ENCODE results near the gene CDK17. TPM values are rescaled to one million over a fixed set of nuclear protein-coding genes. Genes with fewer than 3 reads are reported as not detected.

Gene CDK17
- total RNA-seq, 4 donors from 2014 or later, result 32.4 to 64.7 (median 49.0) TPM

DNA sequence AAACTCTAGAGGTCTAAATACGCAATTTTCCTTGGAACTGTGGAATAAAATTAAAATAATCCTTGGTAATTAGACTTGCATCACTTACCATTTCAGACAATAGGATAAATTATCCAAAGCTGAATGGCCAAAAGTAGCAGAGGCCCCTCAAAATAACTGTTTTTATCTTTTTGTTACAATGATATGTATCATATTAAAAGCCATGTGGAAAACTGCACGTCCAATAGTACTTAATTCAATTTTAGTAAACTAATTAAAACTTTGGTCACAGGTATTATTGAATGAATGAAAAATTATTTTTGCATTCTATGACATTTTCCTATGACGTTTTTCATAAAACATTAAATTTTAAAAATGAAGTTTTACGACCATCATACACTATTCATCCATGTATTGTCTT, 98.5 kb downstream of the CDK17 start:
- intact Hi-C loops (cut with DNase I), result no loop called here
- H3K9me3 ChIP-seq, result no peaks in the 10 kb centered on the region
- H3K36me3 ChIP-seq, result peaks cover 0 to 3% of the 10 kb centered on the region in 2 donors
- WGBS, 2 donors, result 97% methylated on average over 4 of the region's 4 CpGs
- H3K4me3 ChIP-seq (replicated peaks in 1 of 3), result no peak overlapping the region
- DNase-seq, result no peak
- no peak for TF ChIP-seq POLR2A (IDR thresholded peaks at IDR 0.05)
- TF ChIP-seq, protein P1, sequence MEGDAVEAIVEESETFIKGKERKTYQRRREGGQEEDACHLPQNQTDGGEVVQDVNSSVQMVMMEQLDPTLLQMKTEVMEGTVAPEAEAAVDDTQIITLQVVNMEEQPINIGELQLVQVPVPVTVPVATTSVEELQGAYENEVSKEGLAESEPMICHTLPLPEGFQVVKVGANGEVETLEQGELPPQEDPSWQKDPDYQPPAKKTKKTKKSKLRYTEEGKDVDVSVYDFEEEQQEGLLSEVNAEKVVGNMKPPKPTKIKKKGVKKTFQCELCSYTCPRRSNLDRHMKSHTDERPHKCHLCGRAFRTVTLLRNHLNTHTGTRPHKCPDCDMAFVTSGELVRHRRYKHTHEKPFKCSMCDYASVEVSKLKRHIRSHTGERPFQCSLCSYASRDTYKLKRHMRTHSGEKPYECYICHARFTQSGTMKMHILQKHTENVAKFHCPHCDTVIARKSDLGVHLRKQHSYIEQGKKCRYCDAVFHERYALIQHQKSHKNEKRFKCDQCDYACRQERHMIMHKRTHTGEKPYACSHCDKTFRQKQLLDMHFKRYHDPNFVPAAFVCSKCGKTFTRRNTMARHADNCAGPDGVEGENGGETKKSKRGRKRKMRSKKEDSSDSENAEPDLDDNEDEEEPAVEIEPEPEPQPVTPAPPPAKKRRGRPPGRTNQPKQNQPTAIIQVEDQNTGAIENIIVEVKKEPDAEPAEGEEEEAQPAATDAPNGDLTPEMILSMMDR (IDR thresholded peaks at IDR 0.05), result no peak
- H3K27me3 ChIP-seq, result no peaks in the 10 kb centered on the region
- no peak overlapping the region for H3K27ac ChIP-seq
- H3K4me1 ChIP-seq, result no peaks in the 10 kb centered on the region

DNA sequence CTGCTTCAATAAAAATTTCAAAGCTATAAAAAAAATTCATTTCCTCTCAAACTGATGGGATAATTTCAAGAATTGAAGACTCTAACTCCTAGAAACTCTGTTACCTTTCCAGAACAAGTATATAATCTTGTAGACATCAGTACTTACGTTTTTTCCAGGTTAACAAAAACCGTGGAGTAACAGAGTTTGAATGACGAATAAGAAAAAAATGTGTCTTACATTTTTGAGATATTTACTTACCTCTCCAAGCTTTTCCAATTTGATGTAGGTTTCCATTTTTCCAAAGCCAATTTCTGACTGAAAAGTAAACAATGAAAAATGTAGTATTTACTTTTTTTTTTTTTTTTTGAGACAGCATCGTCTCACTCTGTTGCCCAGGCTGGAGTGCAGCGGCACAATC, 100.2 kb downstream of the CDK17 start:
- intact Hi-C loops (cut with DNase I), result no loop called here
- Histone ChIP-seq H3K4me3 (replicated peaks in 1 of 3) (no peak overlapping the region), H3K27ac (no peak overlapping the region), H3K4me1 (no peaks in the 10 kb centered on the region), H3K27me3 (no peaks in the 10 kb centered on the region), H3K9me3 (no peaks in the 10 kb centered on the region), H3K36me3 (peaks cover 0 to 3% of the 10 kb centered on the region in 2 donors)
- WGBS, 2 donors, result 92 to 98% methylated on average over 5 of the region's 5 CpGs
- DNase-seq, result no peak
- TF ChIP-seq, protein P1 (IDR thresholded peaks at IDR 0.05), result no peak
- no peak for TF ChIP-seq POLR2A (IDR thresholded peaks at IDR 0.05)

DNA sequence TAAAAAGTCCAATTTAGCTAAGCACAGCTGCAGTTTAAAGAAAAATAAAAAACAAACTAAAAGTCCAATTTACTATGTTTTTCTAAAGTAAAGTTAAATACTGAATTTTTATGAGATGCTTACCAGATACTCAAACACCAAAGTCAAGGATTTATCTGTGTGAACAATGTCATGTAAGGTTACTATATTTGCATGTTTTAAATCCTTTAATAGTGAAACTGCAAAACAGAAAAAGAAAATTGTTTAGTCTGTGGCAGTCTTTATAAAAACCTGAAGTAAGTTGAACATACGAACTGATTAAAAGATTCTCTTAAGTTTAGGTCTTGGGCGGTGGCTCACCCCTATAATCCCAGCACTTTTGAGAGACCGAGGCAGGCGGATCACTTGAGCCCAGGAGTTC, 102.7 kb downstream of the CDK17 start:
- H3K27ac ChIP-seq, result no peak overlapping the region
- intact Hi-C loops (cut with DNase I), result no loop called here
- TF ChIP-seq POLR2A (IDR thresholded peaks at IDR 0.05), result no peak
- TF ChIP-seq, protein P1 (IDR thresholded peaks at IDR 0.05), result no peak
- no peak for DNase-seq
- H3K9me3 ChIP-seq, result no peaks in the 10 kb centered on the region
- H3K4me1 ChIP-seq, result no peaks in the 10 kb centered on the region
- no peak overlapping the region for H3K4me3 ChIP-seq (replicated peaks in 1 of 3)
- H3K27me3 ChIP-seq, result no peaks in the 10 kb centered on the region
- WGBS, 2 donors, result 97 to 98% methylated on average over 4 of the region's 4 CpGs
- H3K36me3 ChIP-seq, result peaks cover 0 to 3% of the 10 kb centered on the region in 2 donors

DNA sequence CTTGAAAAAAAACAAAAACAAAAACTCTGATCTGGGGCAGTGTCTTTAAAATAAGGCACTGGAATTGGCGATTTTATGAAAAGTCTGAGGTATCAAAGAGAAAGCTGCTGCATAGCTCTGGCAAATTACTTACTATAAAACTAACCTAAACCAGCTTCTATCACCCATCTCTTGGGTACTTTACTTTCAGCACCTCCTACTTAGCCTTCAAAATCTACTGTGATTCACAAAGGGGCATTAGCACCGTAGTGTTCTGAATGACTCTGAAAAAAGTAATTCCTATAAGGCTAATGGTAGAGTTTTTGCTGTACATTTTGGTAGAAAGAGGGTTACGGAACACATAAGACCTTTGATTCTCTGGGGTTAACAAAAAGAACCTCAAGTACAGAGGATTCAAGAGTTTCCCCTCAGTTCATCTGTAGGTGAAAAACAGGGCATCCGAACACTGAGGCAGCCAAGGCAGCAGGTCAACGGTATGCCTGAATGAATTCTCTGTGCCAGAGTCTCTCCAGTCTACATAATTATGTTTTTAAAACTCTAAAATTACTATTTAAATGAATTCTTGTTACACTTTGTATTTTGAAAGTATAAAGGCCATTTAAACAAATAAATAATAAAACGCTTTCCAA, 104.6 kb downstream of the CDK17 start:
- no peak overlapping the region for H3K27ac ChIP-seq
- H3K4me1 ChIP-seq, result no peaks in the 10 kb centered on the region
- intact Hi-C loops (cut with DNase I), result no loop called here
- H3K9me3 ChIP-seq, result no peaks in the 10 kb centered on the region
- H3K27me3 ChIP-seq, result no peaks in the 10 kb centered on the region
- DNase-seq, result no peak
- H3K4me3 ChIP-seq (replicated peaks in 1 of 3), result no peak overlapping the region
- peaks cover 0 to 3% of the 10 kb centered on the region in 2 donors for H3K36me3 ChIP-seq
- 93 to 96% methylated on average over 6 of the region's 6 CpGs for WGBS, 2 donors
- no peak for TF ChIP-seq POLR2A (IDR thresholded peaks at IDR 0.05)
- TF ChIP-seq, protein P1 (IDR thresholded peaks at IDR 0.05), result no peak

DNA sequence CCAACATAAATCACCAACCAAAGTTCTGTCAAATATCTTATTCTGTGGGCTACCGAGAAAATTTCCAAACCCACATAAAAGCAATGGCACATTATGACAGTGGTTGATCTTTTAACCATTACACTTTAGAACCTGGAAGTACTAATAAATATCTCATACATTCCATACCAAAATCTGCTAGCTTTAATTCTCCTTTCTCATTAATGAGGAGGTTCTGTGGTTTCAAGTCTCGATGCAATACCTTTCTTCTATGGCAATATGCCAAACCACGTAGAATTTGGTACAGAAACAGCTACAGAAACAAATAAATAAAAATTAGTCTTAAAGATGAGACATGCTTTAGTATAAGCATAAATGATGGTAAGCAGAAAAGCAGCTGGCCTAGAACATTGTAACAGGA, 105.4 kb downstream of the CDK17 start:
- peaks cover 0 to 3% of the 10 kb centered on the region in 2 donors for H3K36me3 ChIP-seq
- DNase-seq, result no peak
- no peak overlapping the region for H3K27ac ChIP-seq
- intact Hi-C loops (cut with DNase I), result no loop called here
- no peaks in the 10 kb centered on the region for H3K9me3 ChIP-seq
- H3K4me1 ChIP-seq, result no peaks in the 10 kb centered on the region
- no peak for TF ChIP-seq POLR2A (IDR thresholded peaks at IDR 0.05)
- TF ChIP-seq, protein P1 (IDR thresholded peaks at IDR 0.05), result no peak
- H3K27me3 ChIP-seq, result no peaks in the 10 kb centered on the region
- H3K4me3 ChIP-seq (replicated peaks in 1 of 3), result no peak overlapping the region
- 83 to 88% methylated on average over 3 of the region's 3 CpGs for WGBS, 2 donors

Data from thyroid gland (tissue), 4 donors.